Spleen (tissue), 7 donors: ENCODE results near the gene ZNHIT2.

ENCODE experiments used
- CTCF ChIP-seq, 11 experiments: fragments of 200-600 bp in 7 of 11; fragments of 450-650 bp in 4 of 11; sonication (generic) in 4 of 11; IDR thresholded peaks in 8 of 11; conservative IDR thresholded peaks in 3 of 11; 1 replicate in 7 of 11; 2 replicates in 4 of 11; pipeline versions ENCODE4 v1.4.0 to v1.8.0; 2016 to 2021; ENCODE audit warnings: antibody characterized with exemption in 11 of 11, inconsistent platforms in 4 of 11, mild to moderate bottlenecking in 1 of 11
- POLR2A ChIP-seq, 3 donors: fragments of 450-650 bp; IDR thresholded peaks; one replicate each; pipeline ENCODE4 v1.5.1; 2017; ENCODE audit warnings: antibody characterized with exemption in 3 of 3, mild to moderate bottlenecking in 1 of 3
- donor health status: DM: no; HTN: no; CAD: no; lungs with moderate emphysema.
- donor health status: DM: no; HTN: no; CAD: no.
- donor health status: DM: no; HTN: no; CAD: no.

GRCh38 chr11:65103476-65103875 lies 14.0 kb downstream of the ZNHIT2 start:
- TF ChIP-seq CTCF (IDR thresholded peaks at IDR 0.05 in 8 of 11, conservative IDR thresholded peaks at IDR 0.05 in 3 of 11) (no peak), POLR2A (IDR thresholded peaks at IDR 0.05) (no peak)
